Mesodermal cell (in vitro differentiated cells): ENCODE results near the gene ZNF37A.
"Not testable (repeated sequence)": the region's sequence is repeated elsewhere in the genome, so short reads cannot be mapped to it uniquely, and the experiment has no call there.

Source experiments
- H3K27ac ChIP-seq: 2 replicates; pipeline ENCODE4 v1.7.0; 2013; ENCODE audit warnings: mild to moderate bottlenecking, low read depth, low read length, moderate library complexity; ENCODE audit not compliant: severe bottlenecking
- H3K36me3 ChIP-seq: 2 replicates; pipeline ENCODE4 v1.7.1; 2013; ENCODE audit warnings: mild to moderate bottlenecking, low read length, moderate library complexity; ENCODE audit not compliant: control insufficient read depth, insufficient read depth
- H3K4me1 ChIP-seq: one replicate; pipeline ENCODE4 v1.7.1; 2013; ENCODE audit warnings: mild to moderate bottlenecking, low read length; ENCODE audit not compliant: insufficient read depth, control insufficient read depth, poor library complexity, severe bottlenecking
- H3K4me3 ChIP-seq: 2 replicates; pipeline ENCODE4 v1.7.0; 2013; ENCODE audit warnings: low read length, control low read depth, mild to moderate bottlenecking; ENCODE audit not compliant: insufficient read depth, poor library complexity, severe bottlenecking; ENCODE audit errors: extremely low read depth
- H3K9me3 ChIP-seq: 2 replicates; pipeline ENCODE4 v1.7.1; 2013; ENCODE audit warnings: mild to moderate bottlenecking, low read length, moderate library complexity; ENCODE audit not compliant: control insufficient read depth
- WGBS, 2 experiments: methylation state at CpG; one replicate each; pipeline ENCODE4 v1.1.5; 2013; ENCODE audit warnings: missing lambda C conversion rate in 2 of 2; ENCODE audit not compliant: insufficient coverage in 2 of 2; 5-methylcytosine and 5-hydroxymethylcytosine counted together

ZNF37A gene

GRCh38 chr10:38147686-38148085, 53.5 kb downstream of the ZNF37A start:
- no peaks in the 10 kb centered on the region for H3K4me1 ChIP-seq
- no peaks in the 10 kb centered on the region for H3K36me3 ChIP-seq
- no peak overlapping the region for H3K4me3 ChIP-seq
- no CpG with 5 or more reads among the region's 1 CpG for WGBS, 2 experiments
- H3K9me3 ChIP-seq, result peaks cover 51% of the 10 kb centered on the region
- no peak overlapping the region for H3K27ac ChIP-seq

- 71 to 100% methylated on average over 1 of the region's 5 CpGs for WGBS, 2 experiments
- H3K27ac ChIP-seq, H3K4me3 ChIP-seq, H3K36me3 ChIP-seq, H3K4me1 ChIP-seq: not testable (repeated sequence)
- peaks cover 44% of the 10 kb centered on the region for H3K9me3 ChIP-seq
Observed at GRCh38 chr10:38150891-38151463, 56.8 kb downstream of the ZNF37A start.

GRCh38 chr10:38156416-38157269, 62.5 kb downstream of the ZNF37A start:
- Histone ChIP-seq H3K4me3 (no peak overlapping the region), H3K27ac (no peak overlapping the region), H3K4me1 (no peaks in the 10 kb centered on the region), H3K9me3 (peaks cover 52% of the 10 kb centered on the region), H3K36me3 (no peaks in the 10 kb centered on the region)
- 83 to 85% methylated on average over 20 to 31 of the region's 37 CpGs for WGBS, 2 experiments

- H3K36me3 ChIP-seq, result no peaks in the 10 kb centered on the region
- no peak overlapping the region for H3K27ac ChIP-seq
- H3K4me1 ChIP-seq, result no peaks in the 10 kb centered on the region
- no peak overlapping the region for H3K4me3 ChIP-seq
- 100% methylated on average over 1 of the region's 10 CpGs; no CpG with 5 or more reads in 1 of the 2 experiments for WGBS, 2 experiments
- H3K9me3 ChIP-seq, result peaks cover 48% of the 10 kb centered on the region
Observed at GRCh38 chr10:38157270-38157685, 63.1 kb downstream of the ZNF37A start.

GRCh38 chr10:38159004-38159403, 64.9 kb downstream of the ZNF37A start:
- WGBS, 2 experiments, result 100% methylated on average over 1 of the region's 2 CpGs; no CpG with 5 or more reads in 1 of the 2 experiments
- no peak overlapping the region for H3K4me3 ChIP-seq
- peaks cover 43% of the 10 kb centered on the region for H3K9me3 ChIP-seq
- H3K27ac ChIP-seq, result no peak overlapping the region
- H3K4me1 ChIP-seq, result no peaks in the 10 kb centered on the region
- H3K36me3 ChIP-seq, result no peaks in the 10 kb centered on the region

- Histone ChIP-seq H3K4me3 (no peak overlapping the region), H3K9me3 (peaks cover 47% of the 10 kb centered on the region), H3K4me1 (no peaks in the 10 kb centered on the region), H3K27ac (no peak overlapping the region), H3K36me3 (no peaks in the 10 kb centered on the region)
- WGBS, 2 experiments, result 0 to 20% methylated on average over 1 of the region's 1 CpG
Observed at GRCh38 chr10:38163617-38164016, 69.5 kb downstream of the ZNF37A start.

- Histone ChIP-seq H3K9me3 (peaks cover 38% of the 10 kb centered on the region), H3K4me1 (no peaks in the 10 kb centered on the region), H3K27ac (no peak overlapping the region), H3K36me3 (no peaks in the 10 kb centered on the region), H3K4me3 (no peak overlapping the region)
- 50 to 100% methylated on average over 1 to 2 of the region's 2 CpGs for WGBS, 2 experiments
Observed at GRCh38 chr10:38174336-38174735, 80.2 kb downstream of the ZNF37A start.

GRCh38 chr10:38184477-38184876, 90.3 kb downstream of the ZNF37A start:
- WGBS, 2 experiments, result 0 to 17% methylated on average over 1 of the region's 1 CpG
- Histone ChIP-seq H3K9me3 (peaks cover 47% of the 10 kb centered on the region), H3K27ac (no peak overlapping the region), H3K4me1 (no peaks in the 10 kb centered on the region), H3K36me3 (no peaks in the 10 kb centered on the region), H3K4me3 (no peak overlapping the region)
